Left ventricle myocardium inferior (tissue), 1 donor: ENCODE results near the gene ARHGEF26. TPM values are rescaled to one million over a fixed set of nuclear protein-coding genes. Genes with fewer than 3 reads are reported as not detected.

Experiments used
- DNase-seq: peaks from one replicate; pipeline ENCODE4 v3.0.0-alpha.2; 2020
- H3K27ac ChIP-seq: fragments of 200-600 bp; replicated peaks from 2 replicates; pipeline ENCODE4 v1.8.0; 2021
- H3K27me3 ChIP-seq: fragments of 200-600 bp; 2 replicates; pipeline ENCODE4 v1.8.0; 2021; ENCODE audit warnings: low read depth
- H3K36me3 ChIP-seq: fragments of 200-600 bp; 2 replicates; pipeline ENCODE4 v1.8.0; 2021
- H3K4me1 ChIP-seq: fragments of 200-600 bp; 2 replicates; pipeline ENCODE4 v1.8.0; 2021
- H3K4me3 ChIP-seq: fragments of 200-600 bp; 2 replicates; pipeline ENCODE4 v1.8.0; 2021; ENCODE audit warnings: mild to moderate bottlenecking, moderate library complexity
- H3K9me3 ChIP-seq: fragments of 200-600 bp; replicated peaks from 2 replicates; pipeline ENCODE4 v1.8.0; 2021
- CTCF ChIP-seq: fragments of 200-600 bp; IDR thresholded peaks from 2 replicates; pipeline ENCODE4 v1.8.0; 2021; ENCODE audit warnings: antibody characterized with exemption, mild to moderate bottlenecking, borderline replicate concordance
- intact Hi-C: fragments of 100-400 bp; cut with micrococcal nuclease; formaldehyde crosslinking; loops from one replicate; pipeline ENCODE4 v1.11.0; 2022
- total RNA-seq: library from RNA; stranded (reverse); fragmentation: NEBNext Ultra II Directional; extraction: Animal tissue kit (Norgen Biotek cat#: 25700); gene quantifications from one replicate; pipeline ENCODE4 v1.2.1, GENCODE V29; 2021
- donor health status: DM: no; HTN: yes; CAD: no; lungs with severe emphysema.

Gene ARHGEF26
- total RNA-seq, 1 donor from 2014 or later = 1.2 TPM

- intact Hi-C loops = no loop called here
- H3K9me3 ChIP-seq = no peaks in the 10 kb centered on the region
- no peaks in the 10 kb centered on the region for H3K36me3 ChIP-seq
- H3K27me3 ChIP-seq = no peaks in the 10 kb centered on the region
- H3K4me3 ChIP-seq = no peak overlapping the region
- DNase-seq = no peak
- no peak overlapping the region for H3K27ac ChIP-seq
- no peak for TF ChIP-seq CTCF
- peaks cover 14% of the 10 kb centered on the region for H3K4me1 ChIP-seq
Measured at GRCh38 chr3:154225536-154225935, 104.3 kb downstream of the ARHGEF26 start.

- H3K9me3 ChIP-seq = no peaks in the 10 kb centered on the region
- no peak for TF ChIP-seq CTCF
- H3K27ac ChIP-seq = no peak overlapping the region
- no peaks in the 10 kb centered on the region for H3K27me3 ChIP-seq
- H3K4me3 ChIP-seq = no peak overlapping the region
- no peak for DNase-seq
- H3K4me1 ChIP-seq = peaks cover 14% of the 10 kb centered on the region
- intact Hi-C loops = no loop called here
- no peaks in the 10 kb centered on the region for H3K36me3 ChIP-seq
Measured at GRCh38 chr3:154227531-154227930, 106.3 kb downstream of the ARHGEF26 start.

GRCh38 chr3:154228561-154229216 is 107.5 kb downstream of the ARHGEF26 start:
- Histone ChIP-seq H3K4me1 (peaks cover 14% of the 10 kb centered on the region), H3K9me3 (no peaks in the 10 kb centered on the region), H3K4me3 (no peak overlapping the region), H3K27ac (no peak overlapping the region), H3K27me3 (no peaks in the 10 kb centered on the region), H3K36me3 (no peaks in the 10 kb centered on the region)
- intact Hi-C loops = no loop called here
- TF ChIP-seq CTCF = no peak
- DNase-seq = no peak

- Histone ChIP-seq H3K4me3 (no peak overlapping the region), H3K9me3 (no peaks in the 10 kb centered on the region), H3K27ac (no peak overlapping the region), H3K36me3 (no peaks in the 10 kb centered on the region), H3K4me1 (peaks cover 12% of the 10 kb centered on the region), H3K27me3 (no peaks in the 10 kb centered on the region)
- intact Hi-C loops = no loop called here
- no peak for DNase-seq
- TF ChIP-seq CTCF = no peak
Measured at GRCh38 chr3:154229217-154229590, 108.0 kb downstream of the ARHGEF26 start.

GRCh38 chr3:154235330-154235729 is 114.1 kb downstream of the ARHGEF26 start:
- no peak overlapping the region for H3K4me3 ChIP-seq
- TF ChIP-seq CTCF = no peak
- intact Hi-C loops = no loop called here
- H3K27ac ChIP-seq = no peak overlapping the region
- H3K27me3 ChIP-seq = no peaks in the 10 kb centered on the region
- no peak for DNase-seq
- no peaks in the 10 kb centered on the region for H3K36me3 ChIP-seq
- H3K9me3 ChIP-seq = no peaks in the 10 kb centered on the region
- no peaks in the 10 kb centered on the region for H3K4me1 ChIP-seq
